ENCODE measurements around the gene KATNB1. TPM values are rescaled to one million over a fixed set of nuclear protein-coding genes. Genes with fewer than 3 reads are reported as not detected.

KATNB1 gene
- total RNA-seq, 1 experiment from 2014 or later: 30.6 TPM

- no TSS peak for BruUV-seq (replicated peaks)
- H3K36me3 Mint-ChIP-seq (ENCODE audit: insufficient read depth, unreplicated experiment): peaks cover 34% of the 10 kb centered on the region
- CTCF ChIA-PET: interaction anchor here (3.0 kb wide), 1 partner anchor 8 kb away, joined by 22 read pairs; no protein-coding TSS in a partner anchor
Measured at GRCh38 chr16:57765160-57765728, 29.7 kb downstream of the KATNB1 start.

GRCh38 chr16:57766714-57767348 lies 31.3 kb downstream of the KATNB1 start:
- Mint-ChIP-seq H3K4me1 (ENCODE audit: insufficient read depth, unreplicated experiment) (peaks cover 10% of the 10 kb centered on the region), H3K9me3 (ENCODE audit: unreplicated experiment) (no peaks in the 10 kb centered on the region), H3K36me3 (ENCODE audit: insufficient read depth, unreplicated experiment) (peaks cover 38% of the 10 kb centered on the region), H3K27ac (ENCODE audit: low read depth, unreplicated experiment) (no peak overlapping the region), H3K4me3 (ENCODE audit: unreplicated experiment) (no peak overlapping the region), H3K27me3 (ENCODE audit: insufficient read depth, unreplicated experiment) (no peaks in the 10 kb centered on the region)
- ChIA-PET CTCF (interaction anchor here (0.6 to 3.0 kb wide), 9 partner anchors 10 to 240 kb away, joined by 3 to 22 read pairs (median 3); no protein-coding TSS in a partner anchor), POLR2A (interaction anchor here (0.8 kb wide), 1 partner anchor 41 kb away, joined by 4 read pairs; no protein-coding TSS in a partner anchor)
- no peak for DNase-seq (ENCODE audit: unreplicated experiment)
- no TSS peak for BruUV-seq (replicated peaks)
- TF ChIP-seq, protein P1, sequence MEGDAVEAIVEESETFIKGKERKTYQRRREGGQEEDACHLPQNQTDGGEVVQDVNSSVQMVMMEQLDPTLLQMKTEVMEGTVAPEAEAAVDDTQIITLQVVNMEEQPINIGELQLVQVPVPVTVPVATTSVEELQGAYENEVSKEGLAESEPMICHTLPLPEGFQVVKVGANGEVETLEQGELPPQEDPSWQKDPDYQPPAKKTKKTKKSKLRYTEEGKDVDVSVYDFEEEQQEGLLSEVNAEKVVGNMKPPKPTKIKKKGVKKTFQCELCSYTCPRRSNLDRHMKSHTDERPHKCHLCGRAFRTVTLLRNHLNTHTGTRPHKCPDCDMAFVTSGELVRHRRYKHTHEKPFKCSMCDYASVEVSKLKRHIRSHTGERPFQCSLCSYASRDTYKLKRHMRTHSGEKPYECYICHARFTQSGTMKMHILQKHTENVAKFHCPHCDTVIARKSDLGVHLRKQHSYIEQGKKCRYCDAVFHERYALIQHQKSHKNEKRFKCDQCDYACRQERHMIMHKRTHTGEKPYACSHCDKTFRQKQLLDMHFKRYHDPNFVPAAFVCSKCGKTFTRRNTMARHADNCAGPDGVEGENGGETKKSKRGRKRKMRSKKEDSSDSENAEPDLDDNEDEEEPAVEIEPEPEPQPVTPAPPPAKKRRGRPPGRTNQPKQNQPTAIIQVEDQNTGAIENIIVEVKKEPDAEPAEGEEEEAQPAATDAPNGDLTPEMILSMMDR (IDR thresholded peaks at IDR 0.05; ENCODE audit: unreplicated experiment): no peak
- intact Hi-C loops (cut with micrococcal nuclease): no loop called here

More at GRCh38 chr16:57765160-57765728, 29.7 kb downstream of the KATNB1 start:
- POLR2A ChIA-PET: interaction anchor here (0.6 kb wide), 1 partner anchor 38 kb away, joined by 3 read pairs; no protein-coding TSS in a partner anchor
- no peak for DNase-seq (ENCODE audit: unreplicated experiment)
- H3K4me1 Mint-ChIP-seq (ENCODE audit: insufficient read depth, unreplicated experiment): peaks cover 10% of the 10 kb centered on the region
- no peaks in the 10 kb centered on the region for H3K27me3 Mint-ChIP-seq (ENCODE audit: insufficient read depth, unreplicated experiment)
- intact Hi-C loops (cut with micrococcal nuclease): no loop called here
- no peaks in the 10 kb centered on the region for H3K9me3 Mint-ChIP-seq (ENCODE audit: unreplicated experiment)
- H3K27ac Mint-ChIP-seq (ENCODE audit: low read depth, unreplicated experiment): no peak overlapping the region
- H3K4me3 Mint-ChIP-seq (ENCODE audit: unreplicated experiment): no peak overlapping the region
- TF ChIP-seq, protein P1 (IDR thresholded peaks at IDR 0.05; ENCODE audit: unreplicated experiment): no peak

DNA sequence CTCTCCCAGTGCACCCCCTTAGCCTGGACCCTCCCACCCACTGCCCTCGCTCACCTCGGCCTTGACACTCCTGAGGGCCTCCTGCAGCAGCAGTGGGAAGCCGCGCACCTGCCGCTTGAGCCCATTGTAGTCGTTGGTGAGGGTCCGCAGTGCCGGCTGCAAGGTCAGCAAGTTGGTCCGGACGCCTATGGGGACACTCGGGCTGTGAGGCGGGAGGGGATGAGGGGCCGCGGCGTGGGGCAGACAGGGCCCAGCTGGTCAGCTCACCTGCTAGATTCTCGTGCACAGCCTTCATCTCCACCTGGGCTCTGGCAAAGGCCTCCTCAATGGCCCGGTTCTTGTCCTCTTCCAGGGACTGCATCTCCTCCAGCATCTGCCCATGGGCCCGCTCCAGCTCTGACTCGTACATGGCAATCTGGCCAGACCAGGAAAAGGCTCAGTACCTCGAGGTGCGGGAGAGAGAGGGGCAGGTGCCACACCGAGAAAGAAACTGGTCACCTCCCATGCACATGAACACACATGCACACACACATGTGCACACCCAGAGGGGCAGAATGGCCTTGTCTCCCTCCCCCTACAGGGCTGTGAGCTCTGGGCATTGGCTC lies 34.1 kb downstream of the KATNB1 start:
- H3K27me3 Mint-ChIP-seq (ENCODE audit: insufficient read depth, unreplicated experiment): no peaks in the 10 kb centered on the region
- ChIA-PET POLR2A (interaction anchor here (1.9 kb wide), 1 partner anchor 12 kb away, joined by 6 read pairs; no protein-coding TSS in a partner anchor), CTCF (interaction anchor here (0.6 to 2.2 kb wide), 3 partner anchors 12 to 707 kb away, joined by 4 to 6 read pairs (median 5); no protein-coding TSS in a partner anchor)
- H3K4me1 Mint-ChIP-seq (ENCODE audit: insufficient read depth, unreplicated experiment): peaks cover 2% of the 10 kb centered on the region
- no peak for DNase-seq (ENCODE audit: unreplicated experiment)
- intact Hi-C loops (cut with micrococcal nuclease): no loop called here
- no peaks in the 10 kb centered on the region for H3K9me3 Mint-ChIP-seq (ENCODE audit: unreplicated experiment)
- H3K36me3 Mint-ChIP-seq (ENCODE audit: insufficient read depth, unreplicated experiment): peaks cover 48% of the 10 kb centered on the region
- no TSS peak for BruUV-seq (replicated peaks)
- H3K4me3 Mint-ChIP-seq (ENCODE audit: unreplicated experiment): no peak overlapping the region
- no peak overlapping the region for H3K27ac Mint-ChIP-seq (ENCODE audit: low read depth, unreplicated experiment)
- TF ChIP-seq, protein P1 (IDR thresholded peaks at IDR 0.05; ENCODE audit: unreplicated experiment): no peak

DNA sequence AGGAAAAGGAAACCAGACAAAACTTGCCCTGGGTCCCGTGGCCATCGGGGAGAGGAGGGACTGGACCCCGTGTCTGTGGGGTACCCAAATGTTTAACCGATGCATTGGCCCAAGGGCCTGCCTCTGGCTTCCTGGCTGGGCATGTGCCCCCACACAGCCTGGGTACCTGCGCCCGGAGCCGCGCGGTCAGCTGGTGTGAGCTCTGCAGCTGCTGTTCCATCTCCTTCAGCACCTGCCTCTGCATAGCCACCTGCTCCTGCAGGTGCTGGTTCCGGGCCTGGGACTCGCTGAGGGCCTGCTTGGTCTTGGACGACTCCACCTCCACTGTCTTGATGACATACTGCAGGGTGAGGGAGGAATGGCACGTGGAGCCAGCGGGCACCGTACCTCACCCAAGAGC lies 34.8 kb downstream of the KATNB1 start:
- no peak overlapping the region for H3K27ac Mint-ChIP-seq (ENCODE audit: low read depth, unreplicated experiment)
- intact Hi-C loops (cut with micrococcal nuclease): no loop called here
- no peak for DNase-seq (ENCODE audit: unreplicated experiment)
- no peaks in the 10 kb centered on the region for H3K27me3 Mint-ChIP-seq (ENCODE audit: insufficient read depth, unreplicated experiment)
- POLR2A ChIA-PET: interaction anchor here (1.9 kb wide), 1 partner anchor 12 kb away, joined by 6 read pairs; no protein-coding TSS in a partner anchor
- CTCF ChIA-PET: interaction anchor here (0.6 to 2.2 kb wide), 3 partner anchors 13 to 706 kb away, joined by 4 to 5 read pairs (median 4); no protein-coding TSS in a partner anchor
- H3K36me3 Mint-ChIP-seq (ENCODE audit: insufficient read depth, unreplicated experiment): peaks cover 47% of the 10 kb centered on the region
- H3K4me3 Mint-ChIP-seq (ENCODE audit: unreplicated experiment): no peak overlapping the region
- no TSS peak for BruUV-seq (replicated peaks)
- H3K9me3 Mint-ChIP-seq (ENCODE audit: unreplicated experiment): no peaks in the 10 kb centered on the region
- no peaks in the 10 kb centered on the region for H3K4me1 Mint-ChIP-seq (ENCODE audit: insufficient read depth, unreplicated experiment)
- TF ChIP-seq, protein P1 (IDR thresholded peaks at IDR 0.05; ENCODE audit: unreplicated experiment): no peak

Measured in MCF 10A (cell line).